DMS79 treated with DMSO at 0.1 percent for 48 hours (cell line): ENCODE data around the gene NBAS.
"Not testable (repeated sequence)": the region's sequence is repeated elsewhere in the genome, so short reads cannot be mapped to it uniquely, and the experiment has no call there.

Experiments used
- DNase-seq: peaks from one replicate; lab custom pipeline; 2025; lab: John Stamatoyannopoulos, UW

Gene NBAS

DNA sequence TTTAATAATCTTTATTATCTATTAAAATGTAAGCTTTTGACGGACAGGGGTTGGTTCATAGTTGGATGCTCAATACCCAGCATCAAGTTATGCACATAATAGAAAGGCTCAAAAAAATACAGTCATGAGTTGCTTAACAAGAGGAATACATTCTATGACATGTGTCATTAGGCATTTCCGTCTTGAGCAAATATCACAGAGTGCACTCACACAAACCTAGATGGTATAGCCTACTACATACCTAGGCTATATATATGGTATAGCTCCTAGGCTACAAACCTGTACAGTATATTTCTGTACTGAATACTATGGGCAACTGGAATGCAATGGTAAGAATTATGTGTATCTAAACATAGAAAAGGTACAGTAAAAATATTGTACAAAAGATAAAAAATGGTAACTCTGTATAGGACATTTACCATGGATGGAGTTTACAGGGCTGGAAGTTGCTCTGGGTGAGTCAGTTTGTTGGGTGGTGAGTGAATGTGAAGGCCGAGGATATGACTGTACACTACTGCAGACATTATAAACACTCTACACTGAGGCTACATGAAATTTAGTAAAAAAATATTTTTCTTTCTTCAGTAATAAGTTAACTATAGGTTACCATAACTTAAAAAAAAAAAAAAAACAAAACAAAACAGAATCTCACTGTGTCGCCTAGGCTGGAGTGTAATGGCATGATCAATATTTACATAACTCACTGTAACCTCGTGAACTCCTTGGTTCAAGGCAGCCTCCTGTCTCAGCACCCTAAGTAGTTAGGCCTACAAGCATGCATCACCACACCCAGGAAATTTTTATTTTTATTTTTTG is 201.2 kb downstream of the NBAS start:
- DNase-seq: no peak

DNA sequence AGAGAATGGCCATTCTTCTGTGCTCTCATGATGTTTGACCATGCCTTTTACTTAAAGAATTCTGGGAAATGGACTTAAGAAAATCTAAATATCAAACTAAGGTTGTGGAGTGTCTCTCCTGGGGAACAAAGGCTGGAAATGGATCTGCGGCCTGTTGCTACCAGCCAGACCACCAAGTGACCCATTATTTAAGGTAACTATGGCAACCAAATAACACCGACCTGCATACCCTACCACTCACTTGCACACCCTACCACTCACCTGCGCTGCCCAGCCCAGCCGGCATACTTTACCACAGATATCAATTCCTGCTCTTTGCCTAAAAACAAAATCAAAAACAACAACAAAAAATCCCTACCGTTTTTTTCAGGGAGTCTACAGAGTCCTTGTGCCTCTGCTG is 203.2 kb downstream of the NBAS start:
- DNase-seq: no peak

DNA sequence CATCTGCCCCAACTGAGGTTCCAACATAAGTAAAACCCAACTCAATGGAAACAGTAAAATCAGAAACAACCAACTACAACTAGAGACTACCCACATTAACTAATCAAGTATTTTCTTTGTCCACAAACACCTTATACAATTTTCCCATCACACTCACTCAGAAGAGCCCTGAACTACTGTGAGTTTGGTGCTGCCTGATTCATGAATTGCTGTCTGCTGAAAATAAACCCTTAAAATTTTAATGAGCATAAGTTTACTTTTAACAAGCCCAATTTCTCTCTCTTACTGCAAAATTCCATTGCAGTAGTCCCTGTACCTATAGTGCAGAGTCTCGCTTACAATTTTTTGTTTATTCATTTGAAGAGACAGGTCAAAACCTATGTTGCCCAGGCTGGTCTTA is 203.9 kb downstream of the NBAS start:
- no peak for DNase-seq

DNA sequence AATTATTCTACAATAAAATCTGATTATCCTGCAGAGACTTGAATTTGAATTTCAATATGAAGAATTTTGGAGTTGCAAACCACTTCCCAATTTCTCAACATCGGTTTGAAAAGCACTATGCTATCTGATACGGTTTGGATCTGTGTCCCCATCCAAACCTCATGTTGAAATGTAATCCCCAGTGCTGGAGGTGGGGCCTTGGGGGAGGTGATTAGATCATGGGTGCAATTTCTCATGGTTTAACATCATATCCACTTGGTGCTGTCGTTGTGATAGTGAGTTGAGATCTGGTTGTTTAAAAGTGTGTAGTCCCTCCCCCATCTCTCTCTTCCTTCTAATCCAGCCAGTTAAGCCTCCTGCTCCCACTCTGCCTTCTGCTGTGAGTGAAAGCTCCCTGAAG is 205.7 kb downstream of the NBAS start:
- DNase-seq: no peak

DNA sequence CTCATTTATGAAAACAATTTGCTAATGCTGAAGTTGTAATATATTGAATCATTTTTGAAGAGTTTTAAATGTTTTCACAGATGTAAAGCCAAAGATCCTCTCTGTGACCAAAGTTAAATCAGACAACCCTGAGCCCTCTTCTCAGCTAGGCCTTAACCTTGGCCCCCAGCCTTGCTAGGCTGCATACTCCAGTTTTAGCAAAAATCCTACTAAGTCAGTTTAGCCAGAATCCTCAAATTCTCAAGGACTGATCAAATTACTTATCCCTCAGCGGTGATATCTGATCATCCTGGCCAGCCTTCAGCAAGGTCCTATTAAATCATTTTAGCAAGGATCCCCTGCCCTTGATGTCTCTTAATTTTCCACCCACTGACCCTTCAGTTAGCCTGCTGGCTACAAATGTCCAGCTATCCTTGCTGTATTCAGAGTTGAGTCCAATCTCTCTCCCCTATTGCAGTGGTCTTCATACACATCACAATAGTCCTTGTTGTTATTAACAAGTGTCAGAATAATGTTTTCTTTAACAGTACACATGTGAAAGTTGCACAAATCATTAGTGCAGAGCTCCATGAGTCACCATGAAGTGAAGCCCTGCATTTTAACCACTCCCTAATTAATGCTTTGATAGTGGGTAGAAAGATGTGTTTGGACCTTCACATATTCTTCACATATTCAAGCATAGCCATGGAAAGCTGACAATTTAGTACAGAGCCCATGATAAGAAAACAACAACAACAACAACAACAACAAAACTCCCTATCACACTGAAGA is 206.4 kb downstream of the NBAS start:
- no peak for DNase-seq

DNA sequence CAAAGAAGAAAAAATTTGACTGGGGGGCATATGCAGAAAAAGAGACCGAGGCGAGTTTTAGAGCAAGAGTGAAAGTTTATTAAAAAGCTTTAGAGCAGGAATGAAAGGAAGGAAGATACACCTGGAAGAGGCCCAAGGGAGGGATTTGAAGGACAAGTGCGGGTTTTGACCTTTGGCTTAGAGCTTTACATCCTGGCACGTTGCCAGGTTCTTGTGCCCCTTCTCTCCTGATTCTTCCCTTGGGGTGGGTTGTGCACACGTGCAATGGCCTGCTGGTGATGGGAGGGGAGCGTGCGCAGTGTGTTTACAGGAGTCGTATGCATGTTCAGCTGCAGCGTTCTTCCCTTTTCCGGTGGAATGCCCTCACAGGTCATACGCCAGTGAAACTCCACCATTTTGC is 208.8 kb downstream of the NBAS start:
- no peak for DNase-seq

DNA sequence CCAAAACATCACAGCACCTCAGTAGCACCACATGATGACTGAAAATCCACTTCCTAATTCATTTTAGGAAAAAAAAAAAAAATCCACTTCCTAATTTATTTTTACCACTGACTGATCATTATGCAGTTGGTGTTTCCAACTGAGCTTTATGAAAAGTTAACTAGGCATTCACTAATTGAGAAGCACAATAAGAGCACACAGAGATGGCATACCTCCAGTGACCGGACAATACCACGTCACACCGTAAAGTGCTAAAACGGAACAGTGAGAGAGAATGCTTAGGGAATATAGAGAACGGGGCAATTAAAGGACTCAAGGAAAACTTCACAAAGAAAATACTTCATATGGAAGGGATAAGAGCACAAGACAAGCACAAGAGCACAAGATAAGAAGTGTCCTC is 212.5 kb downstream of the NBAS start:
- no peak for DNase-seq

DNA sequence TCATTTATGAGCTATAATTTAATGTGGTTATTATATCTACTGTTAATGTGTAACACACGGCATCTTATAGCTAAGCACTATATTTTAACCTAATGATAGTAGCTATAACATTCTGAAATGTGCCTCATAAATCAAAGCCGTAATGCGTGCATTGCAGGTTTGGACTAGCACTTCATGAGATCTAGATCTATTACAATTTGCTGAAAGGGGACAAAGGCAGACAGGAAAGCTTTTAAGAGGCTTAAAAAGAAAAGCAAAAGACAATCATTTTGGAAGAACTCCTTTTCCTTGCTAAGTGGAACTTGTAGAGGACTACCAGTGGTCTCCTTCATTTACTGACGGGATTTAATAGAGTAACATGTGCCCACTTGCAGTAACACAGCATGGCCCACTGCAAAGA is 213.1 kb downstream of the NBAS start:
- DNase-seq: no peak

DNA sequence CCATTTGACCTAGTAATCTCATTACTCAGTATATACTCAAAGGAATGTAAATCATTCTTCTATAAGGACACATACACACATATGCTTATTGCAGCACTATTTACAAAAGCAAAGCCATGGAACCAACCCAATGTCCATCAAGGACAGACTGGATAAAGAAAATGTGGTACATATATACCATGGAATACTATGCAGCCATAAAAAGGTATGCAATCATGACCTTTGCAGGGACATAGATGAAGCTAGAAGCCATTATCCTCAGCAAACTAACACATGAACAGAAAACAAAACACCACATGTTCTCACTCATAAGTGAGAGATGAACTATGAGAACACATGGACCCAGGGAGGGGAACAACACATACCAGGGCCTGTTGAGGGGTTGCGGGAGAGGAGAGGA is 214.5 kb downstream of the NBAS start:
- no peak for DNase-seq

DNA sequence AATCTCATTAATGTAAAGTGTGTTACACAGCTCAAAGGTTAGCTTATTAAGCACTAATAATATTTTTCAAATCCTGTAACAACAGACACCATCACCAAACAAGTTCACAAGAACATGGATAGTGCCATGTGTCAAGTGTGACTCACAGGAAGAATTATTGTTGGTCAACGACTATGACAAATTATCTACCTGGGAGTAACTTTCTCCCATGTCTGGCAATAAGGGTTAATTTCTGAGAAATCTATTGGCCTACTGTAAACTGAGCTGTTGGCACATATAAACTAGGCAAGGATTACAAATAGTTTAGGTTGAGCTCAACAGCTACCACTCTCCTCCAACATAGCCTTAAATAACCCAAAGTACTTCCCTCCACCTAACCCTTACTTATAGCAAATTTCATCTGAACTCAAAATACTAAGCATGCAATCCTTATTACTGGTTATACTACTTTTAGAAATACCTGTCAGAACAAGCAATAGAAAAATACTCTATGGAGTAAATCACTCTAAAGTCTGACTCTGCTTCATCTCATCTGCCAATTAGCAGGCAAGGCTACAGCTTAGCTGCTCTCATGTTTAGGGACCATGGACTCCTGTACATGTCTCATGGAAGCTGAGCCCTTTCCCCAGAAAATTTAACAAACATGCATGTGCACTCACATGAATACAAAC is 223.0 kb downstream of the NBAS start:
- DNase-seq: no peak

DNA sequence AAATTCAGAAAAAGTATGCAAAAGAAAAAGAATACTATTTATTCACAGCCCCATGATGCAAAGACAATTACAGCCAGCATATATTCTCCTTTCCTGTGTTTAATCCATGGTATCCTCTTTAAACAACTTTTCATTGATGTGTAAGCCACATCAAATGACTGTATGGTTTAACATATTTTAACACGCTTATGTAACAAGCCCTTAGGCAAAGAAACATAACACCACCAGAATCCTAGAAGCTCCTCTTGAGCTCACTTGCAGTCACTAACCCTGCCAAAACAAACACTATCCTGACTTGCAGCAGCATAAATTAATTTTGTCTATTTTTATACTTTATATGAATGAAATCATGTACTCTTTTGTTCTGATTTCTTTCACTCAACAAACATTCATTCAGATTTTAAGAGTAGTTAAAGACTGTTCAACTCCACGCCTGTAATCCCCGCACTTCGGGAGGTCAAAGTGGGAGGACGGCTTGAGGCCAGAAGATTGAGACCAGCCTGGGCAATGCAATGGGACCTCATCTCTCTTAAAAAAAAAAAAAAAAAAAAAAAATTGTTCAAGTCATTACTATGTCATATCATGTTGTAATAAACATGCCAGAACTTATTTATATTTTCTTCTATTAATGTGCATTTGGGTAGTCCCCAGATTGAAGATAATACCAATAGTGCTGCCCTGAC is 226.3 kb downstream of the NBAS start:
- peak; percentile 89 for DNase-seq

DNA sequence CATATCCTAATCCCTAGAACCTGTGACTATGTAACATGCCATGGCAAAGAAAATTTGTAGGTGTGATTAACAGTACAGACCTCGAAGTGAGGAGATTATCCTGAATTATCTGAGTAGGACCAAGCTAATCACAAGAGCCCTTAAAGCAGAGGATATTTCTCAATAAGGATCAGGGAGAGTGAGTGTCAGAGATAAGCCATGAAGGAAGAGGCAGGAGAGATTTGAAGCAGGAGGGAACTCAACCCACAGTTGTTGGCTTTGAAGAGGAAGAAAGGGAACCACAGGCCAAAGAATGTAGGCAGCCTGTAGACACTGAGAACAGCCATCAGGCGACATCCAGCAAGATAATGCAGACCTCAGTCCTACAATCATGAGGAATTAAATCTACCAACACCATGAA is 229.3 kb downstream of the NBAS start:
- no peak for DNase-seq

DNA sequence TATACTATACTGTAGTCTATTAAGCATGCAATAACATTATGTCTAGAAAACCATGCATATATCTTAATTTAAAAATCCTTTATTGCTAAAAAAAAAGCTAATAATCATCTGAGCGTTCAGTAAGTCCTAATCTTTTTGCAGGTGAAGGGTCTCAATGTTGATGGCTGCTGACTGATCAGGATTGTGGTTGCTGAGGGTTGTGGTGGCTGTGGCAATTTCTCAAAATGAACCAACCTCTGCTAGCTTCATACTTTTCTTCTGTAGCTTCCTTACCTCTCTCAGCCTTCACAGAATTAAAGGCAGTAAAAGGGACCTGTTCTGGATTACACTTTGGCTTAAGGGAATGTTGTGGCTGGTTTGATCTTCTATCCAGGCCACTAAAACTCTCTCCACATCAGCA is 235.8 kb downstream of the NBAS start:
- DNase-seq: no peak

DNA sequence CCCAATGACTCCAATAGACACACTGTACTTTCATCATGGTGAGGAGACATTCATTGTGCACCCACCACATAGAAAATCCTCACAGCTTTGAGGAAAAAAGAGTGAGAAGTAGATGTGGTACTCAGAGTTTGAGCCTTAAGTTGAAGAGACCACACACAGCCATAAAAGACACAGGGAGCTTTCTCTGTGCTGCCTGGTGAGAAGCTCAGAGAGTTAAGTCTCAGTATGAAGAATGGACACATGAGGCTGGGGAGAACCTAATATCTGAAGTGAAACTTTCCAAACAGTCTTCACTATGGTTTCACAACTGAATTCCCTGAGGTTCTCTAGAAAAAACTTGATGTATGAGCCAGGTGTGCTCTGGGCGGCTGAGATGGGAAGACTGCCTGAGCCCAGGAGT is 237.9 kb downstream of the NBAS start:
- no peak for DNase-seq

DNA sequence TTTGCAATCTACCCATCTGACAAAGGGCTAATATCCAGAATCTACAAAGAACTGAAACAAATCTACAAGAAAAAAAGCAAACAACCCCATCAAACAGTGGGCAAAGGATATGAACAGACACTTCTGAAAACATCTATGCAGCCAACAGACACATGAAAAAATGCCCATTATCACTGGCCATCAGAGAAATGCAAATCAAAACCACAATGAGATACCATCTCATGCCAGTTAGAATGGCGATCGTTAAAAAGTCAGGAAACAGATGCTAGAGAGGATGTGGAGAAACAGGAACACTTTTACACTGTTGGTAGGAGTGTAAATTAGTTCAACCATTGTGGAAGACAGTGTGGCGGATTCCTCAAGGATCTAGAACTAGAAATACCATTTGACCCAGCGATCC is 239.7 kb downstream of the NBAS start:
- DNase-seq: not testable (repeated sequence)

DNA sequence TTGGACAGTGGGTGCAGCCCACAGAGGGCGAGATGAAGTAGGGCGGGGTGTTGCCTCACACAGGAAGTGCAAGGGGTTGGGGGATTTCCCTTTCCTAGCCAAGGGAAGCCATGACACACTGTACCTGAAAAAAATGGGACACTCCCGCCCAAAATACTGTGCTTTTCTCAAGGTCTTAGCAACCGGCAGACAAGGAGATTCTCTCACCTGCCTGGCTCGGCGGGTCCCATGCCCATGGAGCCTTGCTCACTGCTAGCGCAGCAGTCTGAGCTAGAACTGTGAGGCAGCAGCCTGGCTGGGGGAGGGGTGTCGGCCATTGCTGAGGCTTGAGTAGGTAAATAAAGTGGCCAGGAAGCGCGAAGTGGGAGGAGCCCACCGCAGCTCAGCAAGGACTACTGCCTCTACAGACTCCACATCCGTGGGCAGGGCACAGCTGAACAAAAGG is 244.7 kb downstream of the NBAS start:
- no peak for DNase-seq

DNA sequence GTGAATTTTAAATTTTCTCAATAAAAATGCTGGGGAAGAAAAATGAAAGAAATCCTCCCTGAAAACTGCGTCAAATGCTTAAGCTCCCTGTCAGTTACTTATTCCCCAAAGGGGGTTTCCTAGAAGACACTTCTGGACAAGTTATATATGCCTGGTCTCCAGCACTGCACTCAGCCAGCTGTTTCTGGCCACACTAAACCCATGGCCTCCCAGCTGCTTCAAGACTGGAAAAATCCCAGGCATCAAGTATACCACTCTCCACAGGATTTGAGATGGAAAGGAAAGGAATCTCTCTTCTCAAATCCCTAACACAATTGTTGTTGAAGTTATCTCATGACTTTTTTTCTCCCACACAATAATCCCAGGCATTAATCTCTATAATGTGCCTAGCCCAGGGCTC is 245.7 kb downstream of the NBAS start:
- no peak for DNase-seq

DNA sequence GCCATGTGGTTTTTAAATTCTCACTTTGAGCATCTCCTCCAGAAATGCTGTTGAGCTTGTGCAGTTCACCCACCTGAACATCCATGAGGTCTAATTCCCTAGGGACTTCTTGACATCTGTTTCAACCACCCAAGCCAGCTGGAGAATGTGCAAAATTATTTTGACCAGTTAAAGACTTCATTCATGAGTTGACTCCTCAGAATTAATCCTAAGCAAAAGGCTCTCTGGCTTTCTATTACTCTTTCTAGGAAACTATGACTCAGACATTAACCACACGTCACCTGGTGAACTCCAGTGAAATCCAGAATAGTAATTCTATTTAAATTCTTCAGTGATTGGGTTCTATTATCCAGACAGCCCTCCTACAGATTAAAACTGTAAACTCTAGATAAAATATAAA is 247.5 kb downstream of the NBAS start:
- DNase-seq: no peak

DNA sequence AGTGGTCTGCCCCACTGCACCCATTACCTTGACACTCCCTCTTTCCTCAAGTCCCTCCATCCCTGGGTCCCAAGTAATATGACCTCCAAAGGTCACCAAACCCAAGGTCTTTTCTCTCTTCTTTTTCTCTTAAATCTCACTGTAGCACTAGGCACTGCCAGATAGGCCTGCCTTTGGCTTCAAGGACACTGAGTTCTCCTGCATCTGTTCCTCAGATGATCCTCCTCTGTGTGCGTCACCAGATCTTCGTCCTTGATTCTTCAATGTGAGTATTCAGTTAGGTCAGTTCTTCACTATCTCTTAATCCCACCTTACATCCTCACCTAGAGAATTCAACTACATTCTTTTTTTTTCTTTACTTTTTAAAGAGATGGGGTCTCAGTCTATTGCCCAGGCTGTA is 249.2 kb downstream of the NBAS start:
- no peak for DNase-seq

DNA sequence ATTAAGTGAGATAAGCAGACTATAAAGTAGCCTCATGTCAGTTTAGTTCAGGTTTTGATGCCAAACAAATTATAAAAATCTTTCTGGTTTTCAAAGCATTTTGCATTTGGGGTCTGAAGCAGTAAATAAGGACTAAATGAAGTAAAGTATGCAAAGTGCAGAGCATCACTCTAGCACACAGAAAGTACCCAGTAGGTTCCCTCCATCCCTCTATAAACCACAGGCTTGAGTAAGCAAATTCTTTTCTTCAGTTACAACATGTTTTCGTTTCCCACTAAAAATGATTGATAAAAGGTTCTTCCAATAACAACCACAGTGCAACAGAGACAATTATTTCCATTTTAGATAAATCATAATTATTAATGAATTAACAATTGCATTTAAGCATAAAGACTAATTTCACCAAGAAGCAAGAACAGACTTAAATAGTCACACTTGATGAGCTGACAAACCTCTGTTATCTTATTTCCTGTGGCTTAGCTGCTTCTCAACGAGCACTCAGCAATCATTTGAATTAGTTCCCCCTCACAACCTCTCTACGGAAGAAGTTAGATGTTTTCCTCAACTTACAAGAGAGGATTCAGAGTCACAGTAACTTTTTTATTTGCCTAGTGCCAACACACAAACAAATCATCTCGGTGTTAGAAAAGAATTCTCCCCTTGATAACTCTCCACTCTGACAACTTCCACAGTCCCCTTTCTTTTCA is 249.8 kb downstream of the NBAS start:
- no peak for DNase-seq

DNA sequence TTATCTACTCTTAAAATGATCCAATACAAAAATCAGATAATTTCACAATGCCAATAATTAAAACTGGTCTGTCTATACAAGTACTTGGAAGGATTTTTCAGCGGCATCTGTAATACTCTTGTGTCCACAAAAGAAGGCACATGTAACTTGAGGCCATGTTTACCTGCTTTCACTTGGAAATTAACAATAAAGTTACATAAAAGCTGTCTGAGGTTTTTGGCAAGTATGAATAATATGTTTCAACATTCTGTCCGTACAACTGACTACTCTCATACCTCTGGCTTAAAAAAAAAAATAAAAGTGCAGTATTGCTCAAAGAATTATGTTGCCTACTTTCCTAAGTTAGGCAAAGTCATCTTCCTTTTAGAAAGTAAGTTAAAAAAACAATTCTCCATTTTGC is 253.6 kb downstream of the NBAS start:
- DNase-seq: no peak

DNA sequence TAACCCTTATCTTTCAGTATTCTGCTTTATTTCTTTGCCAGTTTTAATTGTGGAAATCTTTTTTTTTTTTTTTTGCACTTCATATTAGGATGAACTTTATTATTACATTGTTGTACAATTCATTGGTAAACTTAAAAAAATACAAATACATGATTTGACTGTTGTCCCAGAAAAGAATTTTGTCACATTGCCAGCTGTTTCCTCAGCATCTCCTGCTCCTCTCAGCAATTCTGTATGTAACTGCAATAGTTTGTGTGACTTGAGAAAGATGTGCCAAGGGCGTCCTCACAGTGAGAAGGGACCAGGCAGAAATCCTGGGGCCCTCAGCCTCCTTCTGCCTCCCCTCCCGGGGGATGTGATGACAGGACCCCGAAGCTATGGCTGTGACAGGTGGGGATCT is 254.4 kb downstream of the NBAS start:
- DNase-seq: no peak
